ENCODE data around the gene USP24. TPM values are rescaled to one million over a fixed set of nuclear protein-coding genes. Genes with fewer than 3 reads are reported as not detected.

USP24 gene
- total RNA-seq, 1 experiment from 2014 or later = 35.3 TPM

DNA sequence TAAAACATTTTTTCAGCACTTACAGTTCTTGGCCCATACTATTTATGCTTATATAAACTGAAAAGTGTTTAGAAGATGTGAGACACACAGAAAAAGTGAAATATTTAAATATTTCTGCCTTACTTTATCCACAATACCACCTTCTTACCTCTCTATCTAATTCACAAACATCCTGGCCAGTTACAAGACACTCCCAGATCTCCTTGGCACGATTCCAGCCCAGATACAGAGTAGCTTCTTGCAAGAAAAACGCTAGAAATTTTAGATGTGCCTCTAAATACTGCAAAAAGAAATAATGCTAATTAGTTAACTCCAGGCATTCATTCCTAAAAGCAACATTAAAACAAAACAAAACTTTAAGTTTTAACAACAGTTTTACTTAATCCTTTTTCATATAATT, 68.4 kb downstream of the USP24 start:
- Mint-ChIP-seq H3K4me3 (no peak overlapping the region), H3K36me3 (ENCODE audit: insufficient read depth in 1 of 3, low read depth in 3 of 3) (peaks cover 11 to 48% (median 44%) of the 10 kb centered on the region in 3 experiments; a peak in 6 of 7 replicates), H3K27ac (no peak overlapping the region), H3K9me3 (no peaks in the 10 kb centered on the region), H3K27me3 (ENCODE audit: low read depth) (no peaks in the 10 kb centered on the region), H3K4me1 (no peaks in the 10 kb centered on the region)
- H4K20me1 ChIP-seq (ENCODE audit: control insufficient read depth, insufficient read depth, insufficient read length) = no peaks in the 10 kb centered on the region
- H2AFZ ChIP-seq (ENCODE audit: low read length) = no peak overlapping the region
- TF ChIP-seq, protein P1, sequence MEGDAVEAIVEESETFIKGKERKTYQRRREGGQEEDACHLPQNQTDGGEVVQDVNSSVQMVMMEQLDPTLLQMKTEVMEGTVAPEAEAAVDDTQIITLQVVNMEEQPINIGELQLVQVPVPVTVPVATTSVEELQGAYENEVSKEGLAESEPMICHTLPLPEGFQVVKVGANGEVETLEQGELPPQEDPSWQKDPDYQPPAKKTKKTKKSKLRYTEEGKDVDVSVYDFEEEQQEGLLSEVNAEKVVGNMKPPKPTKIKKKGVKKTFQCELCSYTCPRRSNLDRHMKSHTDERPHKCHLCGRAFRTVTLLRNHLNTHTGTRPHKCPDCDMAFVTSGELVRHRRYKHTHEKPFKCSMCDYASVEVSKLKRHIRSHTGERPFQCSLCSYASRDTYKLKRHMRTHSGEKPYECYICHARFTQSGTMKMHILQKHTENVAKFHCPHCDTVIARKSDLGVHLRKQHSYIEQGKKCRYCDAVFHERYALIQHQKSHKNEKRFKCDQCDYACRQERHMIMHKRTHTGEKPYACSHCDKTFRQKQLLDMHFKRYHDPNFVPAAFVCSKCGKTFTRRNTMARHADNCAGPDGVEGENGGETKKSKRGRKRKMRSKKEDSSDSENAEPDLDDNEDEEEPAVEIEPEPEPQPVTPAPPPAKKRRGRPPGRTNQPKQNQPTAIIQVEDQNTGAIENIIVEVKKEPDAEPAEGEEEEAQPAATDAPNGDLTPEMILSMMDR (conservative IDR thresholded peaks at IDR 0.05) = no peak
- H2AK5ac ChIP-seq (ENCODE audit: insufficient read length, low read length) = no peak overlapping the region
- no peak overlapping the region for H2BK120ac ChIP-seq (ENCODE audit: low read depth, low read length, poor library complexity, severe bottlenecking)
- no peak for DNase-seq
- H3K23ac ChIP-seq (ENCODE audit: insufficient read length, low read depth, low read length) = no peak overlapping the region
- no CpG with 5 or more reads among the region's 2 CpGs for WGBS (ENCODE audit: extremely low coverage, insufficient read length, low lambda C conversion rate)
- H3K9me3 ChIP-seq (ENCODE audit: control insufficient read depth, low read depth, low read length) = no peaks in the 10 kb centered on the region
- no peak overlapping the region for H2BK15ac ChIP-seq (ENCODE audit: low read depth, low read length)
- no peak overlapping the region for H3K14ac ChIP-seq (ENCODE audit: insufficient read depth, low read length)
- no peak overlapping the region for H3K4me2 ChIP-seq (ENCODE audit: insufficient read depth, insufficient read length, low read length)
- no peaks in the 10 kb centered on the region for H3K79me1 ChIP-seq (ENCODE audit: insufficient read depth, low read depth, low read length, poor library complexity, severe bottlenecking)
- no peaks in the 10 kb centered on the region for H3K23me2 ChIP-seq (ENCODE audit: insufficient read length, low read depth, low read length, poor library complexity, severe bottlenecking)
- H3K56ac ChIP-seq (ENCODE audit: insufficient read length, low read depth, low read length) = no peak overlapping the region
- no peak overlapping the region for H2BK20ac ChIP-seq (ENCODE audit: low read depth, low read length, poor library complexity, severe bottlenecking)
- H4K5ac ChIP-seq (ENCODE audit: insufficient read length, low read depth, low read length) = no peak overlapping the region
- H3T11ph ChIP-seq (ENCODE audit: low read length) = no peak overlapping the region
- no peaks in the 10 kb centered on the region for H3K79me2 ChIP-seq (ENCODE audit: insufficient read depth, low read length)
- no peaks in the 10 kb centered on the region for H3K4me1 ChIP-seq (ENCODE audit: insufficient read depth, low read length)
- H4K91ac ChIP-seq (ENCODE audit: insufficient read length, low read depth, low read length) = no peak overlapping the region
- no peak overlapping the region for H3K27ac ChIP-seq (ENCODE audit: insufficient read length, low read depth, low read length)
- no peak overlapping the region for H2BK5ac ChIP-seq (ENCODE audit: insufficient read length, low read length)
- no peak overlapping the region for H3K9ac ChIP-seq (ENCODE audit: extremely low read depth, insufficient read length, low read length)
- H4K8ac ChIP-seq (replicated peaks; ENCODE audit: insufficient read length, low read depth, low read length) = no peak overlapping the region
- H3K27me3 ChIP-seq (ENCODE audit: insufficient read depth, low read length) = no peaks in the 10 kb centered on the region
- no peak overlapping the region for H2BK12ac ChIP-seq (ENCODE audit: insufficient read length, low read depth, low read length)
- no peak overlapping the region for H3K18ac ChIP-seq (ENCODE audit: insufficient read length, low read depth, low read length)
- no peak overlapping the region for H3K4ac ChIP-seq (ENCODE audit: low read depth, low read length)

Measured in H9 (cell line).